HepG2 (cell line): ENCODE results near the gene DCK. TPM values are rescaled to one million over a fixed set of nuclear protein-coding genes. Genes with fewer than 3 reads are reported as not detected.

ENCODE experiments used
- ATAC-seq: fragments of 200-7000 bp; cut with Tn5 transposase; 3 replicates; pipeline ENCODE4 v1.9.1; 2020; ENCODE audit warnings: mild to moderate bottlenecking, moderate library complexity
- BruUV-seq: library from RNA; stranded (reverse); fragments of 400-500 nt; replicated peaks from 2 replicates; lab custom pipeline; 2021; lab: Mats Ljungman, UMichigan
- CTCF ChIA-PET: fragments of 300-600 bp; formaldehyde crosslinking; extraction: SDS; loops from one replicate; lab custom pipeline; 2021; ENCODE audit warnings: low total read pairs, inconsistent platforms, low intra/inter-chr PET ratio; lab: Yijun Ruan, JAX
- POLR2A ChIA-PET: fragments of 350-600 bp; sonication (Branson Sonifier 250); formaldehyde crosslinking; loops from one replicate; lab custom pipeline; 2020; ENCODE audit warnings: antibody characterized with exemption, inconsistent platforms; lab: Yijun Ruan, JAX
- DNase-seq: peaks from one replicate; pipeline ENCODE4 v3.0.0-alpha.2; 2015; ENCODE audit warnings: low spot score
- FAIRE-seq: peaks from 3 replicates; lab custom pipeline; 2011; peaks lifted over from hg19 to GRCh38; lab: Jason Lieb, UNC
- H2AFZ ChIP-seq: one replicate; pipeline ENCODE4 v1.6.1; 2011; ENCODE audit warnings: low read length, inconsistent platforms
- H3K27ac ChIP-seq: fragments of 300-600 bp; 3 replicates; pipeline ENCODE4 v1.8.0; 2011; ENCODE audit warnings: mixed run types, mild to moderate bottlenecking, mixed read lengths, low read length, inconsistent platforms; ENCODE audit not compliant: insufficient read depth; ENCODE audit errors: extremely low read length
- H3K27me3 ChIP-seq, 2 experiments: fragments of 200-600 bp in 1 of 2; 2 replicates in 1 of 2; 3 replicates in 1 of 2; pipeline versions ENCODE4 v1.6.0 to v1.8.0; 2011; ENCODE audit warnings: low read length in 2 of 2, mild to moderate bottlenecking in 2 of 2, moderate library complexity in 2 of 2, inconsistent platforms in 1 of 2; ENCODE audit not compliant: insufficient read depth in 2 of 2, control insufficient read depth in 1 of 2
- H3K36me3 ChIP-seq, 2 experiments: fragments of 200-600 bp in 1 of 2; replicated peaks in 1 of 2; 2 replicates in 1 of 2; 3 replicates in 1 of 2; pipeline versions ENCODE4 v1.5.1 to v1.8.0; 2011; ENCODE audit warnings: low read length in 2 of 2, inconsistent platforms in 1 of 2; ENCODE audit not compliant: insufficient read depth in 2 of 2, control insufficient read depth in 1 of 2
- H3K4me1 ChIP-seq: 2 replicates; pipeline ENCODE4 v1.5.1; 2012; ENCODE audit warnings: low read length, inconsistent platforms; ENCODE audit not compliant: insufficient read depth
- H3K4me2 ChIP-seq: 2 replicates; pipeline ENCODE4 v1.6.0; 2011; ENCODE audit warnings: low read depth, low read length, inconsistent platforms
- H3K4me3 ChIP-seq, 3 experiments: fragments of 200-600 bp in 1 of 3; sonication (generic), shearing (Covaris generic) in 1 of 3; replicated peaks in 1 of 3; 2 replicates each; pipeline ENCODE4 v1.5.1; 2011 to 2016; ENCODE audit warnings: low read length in 3 of 3, inconsistent platforms in 2 of 3, low read depth in 2 of 3, mild to moderate bottlenecking in 2 of 3, control low read depth in 1 of 3, mixed read lengths in 1 of 3; ENCODE audit not compliant: insufficient read depth in 1 of 3
- H3K79me2 ChIP-seq: one replicate; pipeline ENCODE4 v1.6.1; 2011; ENCODE audit warnings: low read length, inconsistent platforms; ENCODE audit not compliant: insufficient read depth
- H3K9ac ChIP-seq: 2 replicates; pipeline ENCODE4 v1.6.0; 2011; ENCODE audit warnings: mild to moderate bottlenecking, low read depth, low read length, inconsistent platforms; ENCODE audit not compliant: insufficient read depth
- H3K9me3 ChIP-seq: 2 replicates; pipeline ENCODE4 v1.5.1; 2012; ENCODE audit warnings: mild to moderate bottlenecking, low read length
- H4K20me1 ChIP-seq: 2 replicates; pipeline ENCODE4 v1.6.0; 2011; ENCODE audit warnings: inconsistent platforms, mild to moderate bottlenecking, low read length, moderate library complexity; ENCODE audit not compliant: insufficient read depth
- CTCF ChIP-seq: sonication (generic); formaldehyde crosslinking; IDR thresholded peaks from 2 replicates; pipeline ENCODE4 v1.5.0; 2020; ENCODE audit warnings: mild to moderate bottlenecking, missing genetic modification reagents, moderate library complexity
- GATAD2A ChIP-seq: IDR thresholded peaks from 2 replicates; pipeline ENCODE4 v1.6.1; 2016
- JUND ChIP-seq: sonication (generic); formaldehyde crosslinking; IDR thresholded peaks from 2 replicates; pipeline ENCODE4 v1.8.0; 2022; ENCODE audit warnings: mild to moderate bottlenecking, missing genetic modification reagents
- MAFG ChIP-seq: sonication (generic); formaldehyde crosslinking; IDR thresholded peaks from 2 replicates; pipeline ENCODE4 v1.5.1; 2020; ENCODE audit warnings: mild to moderate bottlenecking, missing genetic modification reagents
- SIN3B ChIP-seq: fragments of 150-350 bp; IDR thresholded peaks from 2 replicates; pipeline ENCODE4 v1.6.1; 2014; ENCODE audit warnings: low read length
- STAG1 ChIP-seq: sonication (generic); formaldehyde crosslinking; IDR thresholded peaks from 2 replicates; pipeline ENCODE4 v1.4.0; 2020; ENCODE audit warnings: missing genetic modification reagents
- ZBTB25 ChIP-seq: IDR thresholded peaks from 2 replicates; pipeline ENCODE4 v1.6.1; 2018; ENCODE audit warnings: missing genetic modification reagents
- ZNF431 ChIP-seq: sonication (generic); formaldehyde crosslinking; IDR thresholded peaks from 2 replicates; pipeline ENCODE4 v1.9.0; 2022; ENCODE audit warnings: missing genetic modification reagents, low read depth, mild to moderate bottlenecking, borderline replicate concordance
- ZNF589 ChIP-seq: sonication (generic); formaldehyde crosslinking; conservative IDR thresholded peaks from 2 replicates; pipeline ENCODE4 v1.8.0; 2022; ENCODE audit warnings: mild to moderate bottlenecking, moderate library complexity, missing genetic modification reagents
- ZNF75D ChIP-seq: sonication (generic); formaldehyde crosslinking; IDR thresholded peaks from 2 replicates; pipeline ENCODE4 v1.8.1; 2023; ENCODE audit warnings: missing genetic modification reagents, mild to moderate bottlenecking, borderline replicate concordance
- ZSCAN5A ChIP-seq: sonication (generic); formaldehyde crosslinking; IDR thresholded peaks from 2 replicates; pipeline ENCODE4 v1.8.0; 2022; ENCODE audit warnings: mild to moderate bottlenecking, missing genetic modification reagents, borderline replicate concordance
- WGBS: methylation state at CpG from one replicate; pipeline ENCODE4 v1.1.6; 2017; ENCODE audit warnings: low lambda C conversion rate; 5-methylcytosine and 5-hydroxymethylcytosine counted together
- in situ Hi-C: cut with HindIII; loops from 2 replicates; pipeline ENCODE4 v1.10.0; 2017; ENCODE audit warnings: low pct_unique_long_range_greater_than_20kb; ENCODE audit not compliant: extremely low pct_ligation_motif_present
- intact Hi-C: fragments of 100-400 bp; cut with micrococcal nuclease; formaldehyde crosslinking; loops from one replicate; pipeline ENCODE4 v1.10.0; 2022; ENCODE audit not compliant: unreplicated experiment
- polyA plus RNA-seq, 8 experiments: library from polyadenylated mRNA; depleted of rRNA in 3 of 8; stranded (reverse) in 7 of 8; unstranded in 1 of 8; fragments of >200 nt; fragmentation: Illumina TruSeq in 4 of 8; extraction: Trizol in 4 of 8; gene quantifications; 2 replicates each; pipeline versions ENCODE4 v1.2.1 to v1.2.3, GENCODE V29; 2011 to 2016; ENCODE audit warnings: low read depth in 4 of 8, missing spikeins in 1 of 8, mixed read lengths in 1 of 8; ENCODE audit not compliant: insufficient read depth in 1 of 8
- total RNA-seq, 5 experiments: library from RNA; depleted of rRNA; stranded (reverse); fragments of >200 nt; fragmentation: Illumina TruSeq; extraction: Trizol; gene quantifications; 2 replicates each; pipeline ENCODE4 v1.2.3, GENCODE V29; 2016; ENCODE audit warnings: low read depth in 1 of 5

The DCK gene
- total and polyA plus RNA-seq, 2 of the 13 experiments (the other 11 are each of a cell fraction or from before 2014, with no cell fraction given), result 5.7 to 21.8 TPM

- CTCF ChIA-PET, result interaction anchor here (1.6 kb wide), 1 partner anchor 357 kb away, joined by 9 read pairs; no protein-coding TSS in a partner anchor
- H3K9me3 ChIP-seq, result no peaks in the 10 kb centered on the region
- H3K36me3 ChIP-seq, result no peaks in the 10 kb centered on the region
- FAIRE-seq (no peak), DNase-seq (no peak), ATAC-seq (no peak)
- no peak overlapping the region for H2AFZ ChIP-seq
- peaks cover 9% of the 10 kb centered on the region for H3K79me2 ChIP-seq
- no peaks in the 10 kb centered on the region for H3K4me1 ChIP-seq
- 93% methylated on average over 3 of the region's 3 CpGs for WGBS
- in situ Hi-C loops, result loop anchor here (25.0 kb wide), 1 partner anchor 347 kb away; the partner anchor contains the start of gene JCHAIN
- H3K27me3 ChIP-seq, result no peaks in the 10 kb centered on the region
- TF ChIP-seq SIN3B, result no peak
- H3K27ac ChIP-seq, result no peak overlapping the region
- no peaks in the 10 kb centered on the region for H4K20me1 ChIP-seq
- H3K9ac ChIP-seq, result no peak overlapping the region
- H3K4me2 ChIP-seq, result no peak overlapping the region
- no peak overlapping the region for H3K4me3 ChIP-seq
- POLR2A ChIA-PET, result no interaction called here
- no TSS peak for BruUV-seq
- intact Hi-C loops, result no loop called here
Measured at GRCh38 chr4:71009086-71009485, 15.6 kb downstream of the DCK start.

GRCh38 chr4:71009890-71010588 lies 16.6 kb downstream of the DCK start:
- H3K36me3 ChIP-seq, result no peaks in the 10 kb centered on the region
- H3K4me1 ChIP-seq, result no peaks in the 10 kb centered on the region
- H3K9me3 ChIP-seq, result no peaks in the 10 kb centered on the region
- no peaks in the 10 kb centered on the region for H4K20me1 ChIP-seq
- 5% methylated on average over 3 of the region's 3 CpGs for WGBS
- H3K4me2 ChIP-seq, result no peak overlapping the region
- FAIRE-seq (peak; percentile 79), ATAC-seq (peak; percentile 74), DNase-seq (peak; percentile 50)
- peaks cover 9% of the 10 kb centered on the region for H3K79me2 ChIP-seq
- H3K4me3 ChIP-seq, result no peak overlapping the region
- no peaks in the 10 kb centered on the region for H3K27me3 ChIP-seq
- CTCF ChIA-PET, result interaction anchor here (1.1 to 1.6 kb wide), 2 partner anchors 357 to 409 kb away, joined by 3 to 9 read pairs; no protein-coding TSS in a partner anchor
- H3K27ac ChIP-seq, result no peak overlapping the region
- no peak overlapping the region for H2AFZ ChIP-seq
- intact Hi-C loops (loop anchor here (1.0 to 2.0 kb wide), 2 partner anchors 358 to 409 kb away; no protein-coding TSS in a partner anchor), in situ Hi-C loops (loop anchor here (25.0 kb wide), 1 partner anchor 348 kb away; the partner anchor contains the start of gene JCHAIN)
- BruUV-seq, result no TSS peak
- POLR2A ChIA-PET, result interaction anchor here (0.6 to 1.0 kb wide), 5 partner anchors 15 to 271 kb away, joined by 3 to 7 read pairs (median 4); partner anchors contain the start of genes DCK and MOB1B
- H3K9ac ChIP-seq, result no peak overlapping the region
- TF ChIP-seq ZNF431 (CRISPR knock-in tag) (no peak), ZNF75D (CRISPR knock-in tag) (no peak), ZBTB25 (CRISPR knock-in tag) (no peak), ZNF589 (CRISPR knock-in tag) (no peak), GATAD2A (CRISPR knock-in tag) (0 out of 2 replicates have a peak, but pooled peaks have one; percentile 16), CTCF (CRISPR knock-in tag) (peak; percentile 59), JUND (CRISPR knock-in tag) (no peak), STAG1 (CRISPR knock-in tag) (peak; percentile 53), ZSCAN5A (no peak), MAFG (CRISPR knock-in tag) (no peak)
